Ectodermal cell (in vitro differentiated cells): Measurements from ENCODE around the gene CNTNAP5.

Experiments used
- H3K27ac ChIP-seq: 2 replicates; pipeline ENCODE4 v1.7.0; 2013; ENCODE audit warnings: mild to moderate bottlenecking, low read depth, low read length; ENCODE audit not compliant: insufficient read depth, poor library complexity, severe bottlenecking
- H3K27me3 ChIP-seq: 2 replicates; pipeline ENCODE4 v1.7.0; 2013; ENCODE audit warnings: mild to moderate bottlenecking, low read length; ENCODE audit not compliant: insufficient read depth, control insufficient read depth, poor library complexity, severe bottlenecking
- H3K36me3 ChIP-seq: one replicate; pipeline ENCODE4 v1.7.0; 2013; ENCODE audit warnings: low read length; ENCODE audit not compliant: control insufficient read depth, insufficient read depth
- H3K4me1 ChIP-seq: one replicate; pipeline ENCODE4 v1.7.0; 2013; ENCODE audit warnings: low read length; ENCODE audit not compliant: control insufficient read depth, insufficient read depth
- H3K4me3 ChIP-seq: 2 replicates; pipeline ENCODE4 v1.7.0; 2013; ENCODE audit warnings: low read depth, low read length, control low read depth; ENCODE audit not compliant: insufficient read depth
- H3K9me3 ChIP-seq: 2 replicates; pipeline ENCODE4 v1.7.0; 2013; ENCODE audit warnings: mild to moderate bottlenecking, low read length, moderate library complexity; ENCODE audit not compliant: control insufficient read depth
- WGBS, 2 experiments: methylation state at CpG; one replicate each; pipeline ENCODE4 v1.1.7; 2013; ENCODE audit warnings: missing lambda C conversion rate in 2 of 2; 5-methylcytosine and 5-hydroxymethylcytosine counted together

CNTNAP5 gene

DNA sequence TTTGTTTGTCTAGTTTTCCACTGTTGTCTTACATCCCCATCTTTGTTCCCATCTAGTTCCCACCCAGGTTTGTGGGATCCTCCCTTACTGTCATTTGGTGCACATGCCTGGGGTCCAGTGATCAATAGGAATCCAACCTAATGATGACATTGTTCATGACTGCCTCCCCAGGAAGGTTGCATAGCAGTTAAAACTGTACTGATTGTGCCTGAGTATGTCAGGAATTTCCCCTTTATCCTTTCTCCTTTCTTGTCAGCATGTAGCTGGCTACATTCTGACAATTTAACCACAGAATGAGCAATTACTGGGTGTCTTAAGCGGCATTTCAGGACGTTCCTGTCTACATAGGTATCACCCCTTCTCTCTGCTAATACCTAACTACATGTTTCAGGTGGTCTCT, 653.0 kb downstream of the CNTNAP5 start:
- no peak overlapping the region for H3K4me3 ChIP-seq
- no peak overlapping the region for H3K27ac ChIP-seq
- H3K4me1 ChIP-seq, result no peaks in the 10 kb centered on the region
- 80 to 85% methylated on average over 2 of the region's 2 CpGs for WGBS, 2 experiments
- H3K36me3 ChIP-seq, result no peaks in the 10 kb centered on the region
- H3K9me3 ChIP-seq, result no peaks in the 10 kb centered on the region
- no peaks in the 10 kb centered on the region for H3K27me3 ChIP-seq

DNA sequence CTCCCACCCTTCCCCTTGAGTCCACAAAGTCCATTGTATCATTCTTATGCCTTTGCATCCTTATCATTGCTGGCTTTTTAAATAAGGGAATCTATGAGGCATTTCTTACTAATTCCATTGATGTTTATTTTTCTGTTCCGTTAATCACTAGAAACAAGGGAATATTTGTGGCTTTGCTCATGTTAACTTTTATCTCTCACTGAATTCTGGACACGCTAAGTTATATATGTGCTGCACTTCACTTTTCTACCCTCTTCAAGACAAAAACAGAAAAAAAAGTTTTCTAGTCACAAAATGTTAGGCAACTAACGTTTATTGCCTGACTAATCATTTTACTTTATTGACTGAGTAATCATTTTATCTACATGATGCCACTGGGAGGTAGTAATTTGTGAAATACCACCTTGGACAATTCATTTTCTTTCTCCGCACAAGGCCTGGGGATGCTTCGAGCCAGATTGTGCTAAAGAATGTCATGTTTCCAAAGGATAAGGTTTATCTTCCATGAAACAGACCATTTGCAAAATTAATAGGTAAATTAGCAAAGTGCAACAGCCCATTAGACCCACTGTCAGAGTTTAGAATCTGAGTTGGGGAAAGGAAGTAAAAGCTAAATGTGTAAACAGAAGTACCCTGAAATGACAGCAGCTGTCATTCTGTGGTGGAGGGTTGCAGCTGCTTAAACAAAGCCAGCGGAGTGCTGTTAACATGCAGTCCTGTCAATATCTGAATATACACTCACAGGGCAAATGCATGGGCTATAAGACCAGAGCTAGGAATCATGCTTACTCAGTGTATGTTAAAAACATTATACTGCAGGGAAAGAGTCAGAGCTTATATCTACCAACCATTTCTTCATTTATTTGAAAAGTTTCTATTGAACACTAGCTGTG, 658.7 kb downstream of the CNTNAP5 start:
- Histone ChIP-seq H3K27ac (no peak overlapping the region), H3K9me3 (no peaks in the 10 kb centered on the region), H3K4me3 (no peak overlapping the region), H3K4me1 (no peaks in the 10 kb centered on the region), H3K36me3 (no peaks in the 10 kb centered on the region), H3K27me3 (no peaks in the 10 kb centered on the region)
- 90 to 96% methylated on average over 5 to 6 of the region's 6 CpGs for WGBS, 2 experiments

GRCh38 chr2:124689348-124689747, 664.3 kb downstream of the CNTNAP5 start:
- H3K4me1 ChIP-seq, result no peaks in the 10 kb centered on the region
- no peaks in the 10 kb centered on the region for H3K36me3 ChIP-seq
- no peaks in the 10 kb centered on the region for H3K27me3 ChIP-seq
- no peaks in the 10 kb centered on the region for H3K9me3 ChIP-seq
- WGBS, 2 experiments, result 88 to 95% methylated on average over 2 to 3 of the region's 3 CpGs
- H3K27ac ChIP-seq, result no peak overlapping the region
- no peak overlapping the region for H3K4me3 ChIP-seq

- Histone ChIP-seq H3K4me3 (no peak overlapping the region), H3K9me3 (no peaks in the 10 kb centered on the region), H3K27me3 (no peaks in the 10 kb centered on the region), H3K36me3 (no peaks in the 10 kb centered on the region), H3K4me1 (no peaks in the 10 kb centered on the region), H3K27ac (no peak overlapping the region)
Observed at GRCh38 chr2:124692216-124692615, 667.1 kb downstream of the CNTNAP5 start.

GRCh38 chr2:124692707-124693106, 667.6 kb downstream of the CNTNAP5 start:
- Histone ChIP-seq H3K27me3 (no peaks in the 10 kb centered on the region), H3K4me3 (no peak overlapping the region), H3K4me1 (no peaks in the 10 kb centered on the region), H3K9me3 (no peaks in the 10 kb centered on the region), H3K36me3 (no peaks in the 10 kb centered on the region), H3K27ac (no peak overlapping the region)
- WGBS, 2 experiments, result 89 to 100% methylated on average over 1 of the region's 1 CpG

DNA sequence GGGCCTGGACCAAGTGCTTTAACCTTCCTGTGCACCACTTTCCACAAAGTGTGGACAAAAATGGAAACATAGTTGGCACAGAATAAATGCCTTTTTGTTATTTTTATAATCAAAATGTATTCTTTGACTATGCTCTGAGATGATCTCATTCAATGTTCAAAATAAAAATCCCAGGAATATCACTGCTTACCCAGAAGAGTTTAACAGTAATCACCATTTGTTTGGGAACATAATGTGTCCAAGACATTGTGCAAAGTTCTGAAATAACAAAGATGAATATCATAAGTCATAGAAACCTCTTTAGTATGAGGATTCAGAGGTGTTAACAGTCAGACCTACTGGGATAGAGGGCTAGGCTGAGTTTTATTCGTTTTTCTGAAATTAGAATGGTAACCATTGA, 668.1 kb downstream of the CNTNAP5 start:
- WGBS, 2 experiments, result 95 to 97% methylated on average over 1 of the region's 1 CpG
- Histone ChIP-seq H3K27ac (no peak overlapping the region), H3K4me3 (no peak overlapping the region), H3K4me1 (no peaks in the 10 kb centered on the region), H3K27me3 (no peaks in the 10 kb centered on the region), H3K36me3 (no peaks in the 10 kb centered on the region), H3K9me3 (no peaks in the 10 kb centered on the region)

- Histone ChIP-seq H3K4me1 (no peaks in the 10 kb centered on the region), H3K36me3 (no peaks in the 10 kb centered on the region), H3K4me3 (no peak overlapping the region), H3K27me3 (no peaks in the 10 kb centered on the region), H3K9me3 (no peaks in the 10 kb centered on the region), H3K27ac (no peak overlapping the region)
- WGBS, 2 experiments, result 84 to 96% methylated on average over 2 to 3 of the region's 4 CpGs
Observed at GRCh38 chr2:124698979-124699565, 674.0 kb downstream of the CNTNAP5 start.

DNA sequence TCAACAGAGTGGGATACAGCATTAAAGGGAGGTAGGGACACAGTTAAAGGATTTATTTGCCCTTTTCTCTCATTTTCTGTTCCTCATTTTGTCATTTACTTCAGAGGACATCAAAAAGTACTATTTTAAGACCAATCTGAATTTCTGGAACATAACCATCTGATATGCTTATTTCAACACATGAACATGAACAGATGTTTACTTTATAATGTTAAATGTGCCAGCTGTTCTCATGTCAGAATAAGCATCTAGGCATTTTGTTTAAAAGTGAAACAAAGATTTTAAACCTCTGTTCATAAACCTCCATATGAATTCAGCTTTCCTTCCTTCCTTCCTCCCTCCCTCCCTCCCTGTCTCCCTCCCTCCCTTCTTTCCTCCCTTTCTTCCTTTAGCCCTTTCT, 677.7 kb downstream of the CNTNAP5 start:
- Histone ChIP-seq H3K27me3 (no peaks in the 10 kb centered on the region), H3K4me1 (no peaks in the 10 kb centered on the region), H3K36me3 (no peaks in the 10 kb centered on the region), H3K9me3 (no peaks in the 10 kb centered on the region), H3K27ac (no peak overlapping the region), H3K4me3 (no peak overlapping the region)

- Histone ChIP-seq H3K4me3 (no peak overlapping the region), H3K4me1 (no peaks in the 10 kb centered on the region), H3K27ac (no peak overlapping the region), H3K36me3 (no peaks in the 10 kb centered on the region), H3K9me3 (no peaks in the 10 kb centered on the region), H3K27me3 (no peaks in the 10 kb centered on the region)
- 68 to 69% methylated on average over 4 of the region's 5 CpGs for WGBS, 2 experiments
Observed at GRCh38 chr2:124704071-124704925, 679.2 kb downstream of the CNTNAP5 start.

GRCh38 chr2:124708661-124709060, 683.6 kb downstream of the CNTNAP5 start:
- Histone ChIP-seq H3K27ac (no peak overlapping the region), H3K4me3 (no peak overlapping the region)
- WGBS, 2 experiments, result 95% methylated on average over 2 to 3 of the region's 3 CpGs

More at GRCh38 chr2:124708661-124709060, 683.6 kb downstream of the CNTNAP5 start:
- no peaks in the 10 kb centered on the region for H3K36me3 ChIP-seq
- H3K4me1 ChIP-seq, result no peaks in the 10 kb centered on the region
- H3K9me3 ChIP-seq, result no peaks in the 10 kb centered on the region
- H3K27me3 ChIP-seq, result no peaks in the 10 kb centered on the region
